GM19452 (cell line): ENCODE measurements around the gene EFNA4.
A peak's percentile ranks its signal among the peaks of the same experiment; 100 is the strongest.

Experiments
- ATAC-seq: cut with Tn5 transposase; IDR thresholded peaks from one replicate; pipeline ENCODE4 v1.9.1; 2021; ENCODE audit not compliant: unreplicated experiment

Gene EFNA4

GRCh38 chr1:155072531-155073289 is 9.2 kb downstream of the EFNA4 start:
- no peak for ATAC-seq

- ATAC-seq, result no peak
Observed at GRCh38 chr1:155073377-155074242, 10.1 kb downstream of the EFNA4 start.

- no peak for ATAC-seq
Observed at GRCh38 chr1:155075535-155075934, 12.0 kb downstream of the EFNA4 start.

GRCh38 chr1:155076371-155076770 is 12.8 kb downstream of the EFNA4 start:
- ATAC-seq, result no peak

GRCh38 chr1:155077346-155077745 is 13.8 kb downstream of the EFNA4 start:
- ATAC-seq, result no peak

- ATAC-seq, result no peak
Observed at GRCh38 chr1:155077758-155078445, 14.4 kb downstream of the EFNA4 start.

GRCh38 chr1:155078469-155079209 is 15.1 kb downstream of the EFNA4 start, which contains the start of gene EFNA3:
Gene EFNA3, plus strand, starts transcription at chr1:155078837. Its CDS starts 105 bp downstream, at chr1:155078942.
- ATAC-seq, result no peak

GRCh38 chr1:155079210-155079486 is 15.6 kb downstream of the EFNA4 start:
- ATAC-seq, result no peak

GRCh38 chr1:155079487-155080311 is 16.2 kb downstream of the EFNA4 start:
- ATAC-seq, result no peak

GRCh38 chr1:155080312-155081228 is 17.0 kb downstream of the EFNA4 start:
- ATAC-seq, result no peak

- no peak for ATAC-seq
Observed at GRCh38 chr1:155081472-155082300, 18.1 kb downstream of the EFNA4 start.

- ATAC-seq, result no peak
Observed at GRCh38 chr1:155082301-155083051, 18.9 kb downstream of the EFNA4 start.

- ATAC-seq, result no peak
Observed at GRCh38 chr1:155083052-155083541, 19.6 kb downstream of the EFNA4 start.

- peak; percentile 3 for ATAC-seq
Observed at GRCh38 chr1:155083865-155084721, 20.6 kb downstream of the EFNA4 start.

GRCh38 chr1:155084722-155085503 is 21.4 kb downstream of the EFNA4 start:
- peak; percentile 71 for ATAC-seq
